OCI-LY3 (cell line): ENCODE data around the gene RNF123.
"Not testable (repeated sequence)": the region's sequence is repeated elsewhere in the genome, so short reads cannot be mapped to it uniquely, and the experiment has no call there.

ENCODE experiments used
- EZH2phosphoT487 ChIP-seq: fragments of 200-600 bp; shearing (Covaris generic); IDR thresholded peaks from 2 replicates; pipeline ENCODE4 v1.6.1; 2018; ENCODE audit warnings: antibody characterized with exemption, mixed run types, low read depth
- TF ChIP-seq, protein P1 (sequence below): fragments of 200-600, 300-600 bp; sonication (generic); IDR thresholded peaks from 2 replicates; pipeline ENCODE4 v1.5.1; 2014; ENCODE audit warnings: antibody characterized with exemption, low read length, low read depth

DNA sequence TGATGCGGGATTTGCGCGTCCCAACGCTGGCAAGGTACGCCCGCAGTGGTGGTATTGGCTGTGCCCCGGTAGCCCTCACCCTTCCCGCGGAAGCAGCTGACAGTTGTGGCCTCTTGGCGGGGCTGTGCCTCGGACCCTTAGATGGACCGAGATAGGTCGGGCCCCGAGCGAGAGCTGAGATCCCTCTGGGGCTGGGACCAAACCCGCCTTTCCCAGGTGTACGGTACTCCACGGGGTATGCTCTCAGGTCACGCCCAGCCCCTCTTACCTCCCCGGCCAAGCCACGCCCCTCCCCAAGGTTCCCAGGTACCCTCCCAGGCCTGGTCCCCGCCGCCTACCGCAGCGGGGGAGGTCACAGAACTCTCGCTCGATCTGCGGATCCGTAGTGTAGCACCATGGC, 3.0 kb upstream of the RNF123 start:
- TF ChIP-seq, protein P1, sequence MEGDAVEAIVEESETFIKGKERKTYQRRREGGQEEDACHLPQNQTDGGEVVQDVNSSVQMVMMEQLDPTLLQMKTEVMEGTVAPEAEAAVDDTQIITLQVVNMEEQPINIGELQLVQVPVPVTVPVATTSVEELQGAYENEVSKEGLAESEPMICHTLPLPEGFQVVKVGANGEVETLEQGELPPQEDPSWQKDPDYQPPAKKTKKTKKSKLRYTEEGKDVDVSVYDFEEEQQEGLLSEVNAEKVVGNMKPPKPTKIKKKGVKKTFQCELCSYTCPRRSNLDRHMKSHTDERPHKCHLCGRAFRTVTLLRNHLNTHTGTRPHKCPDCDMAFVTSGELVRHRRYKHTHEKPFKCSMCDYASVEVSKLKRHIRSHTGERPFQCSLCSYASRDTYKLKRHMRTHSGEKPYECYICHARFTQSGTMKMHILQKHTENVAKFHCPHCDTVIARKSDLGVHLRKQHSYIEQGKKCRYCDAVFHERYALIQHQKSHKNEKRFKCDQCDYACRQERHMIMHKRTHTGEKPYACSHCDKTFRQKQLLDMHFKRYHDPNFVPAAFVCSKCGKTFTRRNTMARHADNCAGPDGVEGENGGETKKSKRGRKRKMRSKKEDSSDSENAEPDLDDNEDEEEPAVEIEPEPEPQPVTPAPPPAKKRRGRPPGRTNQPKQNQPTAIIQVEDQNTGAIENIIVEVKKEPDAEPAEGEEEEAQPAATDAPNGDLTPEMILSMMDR = not testable (repeated sequence)
- TF ChIP-seq EZH2phosphoT487 = not testable (repeated sequence)
